ENCODE data around the gene IL31. TPM values are rescaled to one million over a fixed set of nuclear protein-coding genes. Genes with fewer than 3 reads are reported as not detected.

IL31 gene
- total RNA-seq, 1 donor = not detected

- no peaks in the 10 kb centered on the region for H3K4me1 ChIP-seq (ENCODE audit: insufficient read depth, low read length)
Measured at GRCh38 chr12:122130150-122130549, 43.9 kb downstream of the IL31 start.

GRCh38 chr12:122129131-122129530, 44.9 kb downstream of the IL31 start:
- Histone ChIP-seq H3K27me3 (ENCODE audit: insufficient read depth, low read length) (no peaks in the 10 kb centered on the region), H3K9me3 (ENCODE audit: low read depth, low read length) (no peaks in the 10 kb centered on the region), H3K4me3 (ENCODE audit: low read length) (no peak overlapping the region)

More at GRCh38 chr12:122130150-122130549, 43.9 kb downstream of the IL31 start:
- no peaks in the 10 kb centered on the region for H3K27me3 ChIP-seq (ENCODE audit: insufficient read depth, low read length)
- no peak overlapping the region for H3K4me3 ChIP-seq (ENCODE audit: low read length)
- H3K9me3 ChIP-seq (ENCODE audit: low read depth, low read length) = no peaks in the 10 kb centered on the region

GRCh38 chr12:122128481-122128880, 45.5 kb downstream of the IL31 start:
- no peaks in the 10 kb centered on the region for H3K9me3 ChIP-seq (ENCODE audit: low read depth, low read length)
- peaks cover 9% of the 10 kb centered on the region for H3K4me1 ChIP-seq (ENCODE audit: insufficient read depth, low read length)
- H3K4me3 ChIP-seq (ENCODE audit: low read length) = no peak overlapping the region
- no peaks in the 10 kb centered on the region for H3K27me3 ChIP-seq (ENCODE audit: insufficient read depth, low read length)

More at GRCh38 chr12:122129131-122129530, 44.9 kb downstream of the IL31 start:
- H3K4me1 ChIP-seq (ENCODE audit: insufficient read depth, low read length) = peaks cover 6% of the 10 kb centered on the region

- Histone ChIP-seq H3K4me3 (ENCODE audit: low read length) (no peak overlapping the region), H3K27me3 (ENCODE audit: insufficient read depth, low read length) (no peaks in the 10 kb centered on the region), H3K4me1 (ENCODE audit: insufficient read depth, low read length) (peaks cover 15% of the 10 kb centered on the region), H3K9me3 (ENCODE audit: low read depth, low read length) (no peaks in the 10 kb centered on the region)
Measured at GRCh38 chr12:122127839-122128238, 46.2 kb downstream of the IL31 start.

- no peak overlapping the region for H3K4me3 ChIP-seq (ENCODE audit: low read length)
- peaks cover 18% of the 10 kb centered on the region for H3K4me1 ChIP-seq (ENCODE audit: insufficient read depth, low read length)
- no peaks in the 10 kb centered on the region for H3K9me3 ChIP-seq (ENCODE audit: low read depth, low read length)
- no peaks in the 10 kb centered on the region for H3K27me3 ChIP-seq (ENCODE audit: insufficient read depth, low read length)
Measured at GRCh38 chr12:122126713-122127597, 47.1 kb downstream of the IL31 start.

GRCh38 chr12:122126342-122126635, 47.7 kb downstream of the IL31 start:
- H3K9me3 ChIP-seq (ENCODE audit: low read depth, low read length) = no peaks in the 10 kb centered on the region
- peaks cover 21% of the 10 kb centered on the region for H3K4me1 ChIP-seq (ENCODE audit: insufficient read depth, low read length)
- no peaks in the 10 kb centered on the region for H3K27me3 ChIP-seq (ENCODE audit: insufficient read depth, low read length)
- no peak overlapping the region for H3K4me3 ChIP-seq (ENCODE audit: low read length)

- H3K27me3 ChIP-seq (ENCODE audit: insufficient read depth, low read length) = no peaks in the 10 kb centered on the region
- H3K9me3 ChIP-seq (ENCODE audit: low read depth, low read length) = no peaks in the 10 kb centered on the region
- H3K4me1 ChIP-seq (ENCODE audit: insufficient read depth, low read length) = peaks cover 21% of the 10 kb centered on the region
- H3K4me3 ChIP-seq (ENCODE audit: low read length) = no peak overlapping the region
Measured at GRCh38 chr12:122125452-122126341, 48.3 kb downstream of the IL31 start.

- H3K27me3 ChIP-seq (ENCODE audit: insufficient read depth, low read length) = no peaks in the 10 kb centered on the region
- H3K4me3 ChIP-seq (ENCODE audit: low read length) = no peak overlapping the region
- H3K4me1 ChIP-seq (ENCODE audit: insufficient read depth, low read length) = peaks cover 21% of the 10 kb centered on the region
- H3K9me3 ChIP-seq (ENCODE audit: low read depth, low read length) = no peaks in the 10 kb centered on the region
Measured at GRCh38 chr12:122124370-122124769, 49.7 kb downstream of the IL31 start.

GRCh38 chr12:122123761-122124145, 50.3 kb downstream of the IL31 start:
- Histone ChIP-seq H3K4me3 (ENCODE audit: low read length) (no peak overlapping the region), H3K9me3 (ENCODE audit: low read depth, low read length) (no peaks in the 10 kb centered on the region), H3K4me1 (ENCODE audit: insufficient read depth, low read length) (peaks cover 21% of the 10 kb centered on the region), H3K27me3 (ENCODE audit: insufficient read depth, low read length) (no peaks in the 10 kb centered on the region)

GRCh38 chr12:122123051-122123760, 50.8 kb downstream of the IL31 start:
- Histone ChIP-seq H3K4me1 (ENCODE audit: insufficient read depth, low read length) (peaks cover 21% of the 10 kb centered on the region), H3K27me3 (ENCODE audit: insufficient read depth, low read length) (no peaks in the 10 kb centered on the region)

More at GRCh38 chr12:122123051-122123760, 50.8 kb downstream of the IL31 start:
- no peaks in the 10 kb centered on the region for H3K9me3 ChIP-seq (ENCODE audit: low read depth, low read length)
- no peak overlapping the region for H3K4me3 ChIP-seq (ENCODE audit: low read length)

Other genes starting within 250 kb of the IL31 start
- gene BCL7A, start 152.3 kb downstream of the IL31 start, total RNA-seq = 6.2 TPM
- gene MLXIP, start 95.5 kb downstream of the IL31 start, total RNA-seq = 27.1 TPM
- gene LRRC43, start 8.9 kb upstream of the IL31 start, total RNA-seq = 0.52 TPM
- gene B3GNT4, start 29.5 kb upstream of the IL31 start, total RNA-seq = 0.10 TPM
- gene DIABLO, start 51.8 kb upstream of the IL31 start, total RNA-seq = 54.8 TPM
- gene VPS33A, start 92.3 kb upstream of the IL31 start, total RNA-seq = 19.0 TPM
- gene CLIP1, start 248.4 kb upstream of the IL31 start, total RNA-seq = 65.8 TPM

Data from mononuclear cell (primary cell).